ENCODE data around the gene CEBPA.

- TF ChIP-seq CTCF (IDR thresholded peaks at IDR 0.05; ENCODE audit: low read depth, low read length, missing input control), result no peak
- TF ChIP-seq JUND (IDR thresholded peaks at IDR 0.05), result no peak
- TF ChIP-seq RAD21 (IDR thresholded peaks at IDR 0.05), result no peak
- TF ChIP-seq TAF1 (conservative IDR thresholded peaks at IDR 0.05), result no peak
- no peak for TF ChIP-seq YY1 (IDR thresholded peaks at IDR 0.05)
- TF ChIP-seq GABPA (IDR thresholded peaks at IDR 0.05 in 1 of 2, conservative IDR thresholded peaks at IDR 0.05 in 1 of 2), result no peak
- no peak for TF ChIP-seq FOXA1 (IDR thresholded peaks at IDR 0.05)
- no peak for TF ChIP-seq MAX (IDR thresholded peaks at IDR 0.05)
- no peak for TF ChIP-seq FOXA2 (IDR thresholded peaks at IDR 0.05)
Observed at GRCh38 chr19:33266974-33267484, 35.3 kb downstream of the CEBPA start.

Data from liver (tissue), 3 donors.